ENCODE results near the gene ELMO3.

Gene ELMO3

DNA sequence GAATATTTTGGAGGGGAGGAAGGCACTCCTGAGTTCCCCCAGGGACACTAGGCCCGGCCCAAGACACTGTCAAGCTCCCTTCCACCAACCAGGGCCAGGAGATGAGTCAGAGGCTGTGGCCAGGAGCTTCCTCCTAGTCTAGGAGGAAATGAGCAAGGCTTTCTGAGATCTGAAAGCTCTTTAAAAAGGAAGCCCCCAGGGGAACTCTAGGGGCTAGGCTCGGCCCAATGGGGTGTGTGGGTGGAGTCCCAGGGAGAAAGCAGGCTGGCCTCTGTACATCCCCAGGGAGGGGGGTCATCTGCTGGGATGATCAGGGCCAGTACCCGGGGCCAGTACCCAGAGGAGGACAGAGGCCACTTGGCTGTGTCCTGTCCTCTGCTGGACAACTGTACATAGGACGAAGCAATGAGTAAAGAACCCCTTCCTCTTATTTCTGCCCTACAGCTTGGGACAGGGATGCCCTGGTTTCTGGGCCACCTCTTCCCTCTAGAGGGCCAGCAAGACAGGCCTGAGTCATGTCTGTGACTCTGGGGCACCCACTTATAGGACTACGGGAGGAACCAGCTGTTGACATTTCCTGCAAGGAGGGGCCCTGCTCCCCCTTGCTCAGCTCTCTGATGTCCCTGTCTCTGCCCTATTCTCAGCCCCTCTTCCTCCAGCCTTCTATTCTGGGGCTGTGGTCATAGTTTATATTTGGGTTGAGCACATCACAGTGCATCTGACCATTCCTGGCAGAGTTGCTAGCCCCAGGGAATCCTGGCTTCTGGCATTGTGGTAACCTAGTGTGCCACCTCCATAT is 45.7 kb downstream of the ELMO3 start:
- H3K4me3 ChIP-seq (replicated peaks; ENCODE audit: low read depth, low read length), result peak overlapping the region; percentile 7
- TF ChIP-seq, protein P1, sequence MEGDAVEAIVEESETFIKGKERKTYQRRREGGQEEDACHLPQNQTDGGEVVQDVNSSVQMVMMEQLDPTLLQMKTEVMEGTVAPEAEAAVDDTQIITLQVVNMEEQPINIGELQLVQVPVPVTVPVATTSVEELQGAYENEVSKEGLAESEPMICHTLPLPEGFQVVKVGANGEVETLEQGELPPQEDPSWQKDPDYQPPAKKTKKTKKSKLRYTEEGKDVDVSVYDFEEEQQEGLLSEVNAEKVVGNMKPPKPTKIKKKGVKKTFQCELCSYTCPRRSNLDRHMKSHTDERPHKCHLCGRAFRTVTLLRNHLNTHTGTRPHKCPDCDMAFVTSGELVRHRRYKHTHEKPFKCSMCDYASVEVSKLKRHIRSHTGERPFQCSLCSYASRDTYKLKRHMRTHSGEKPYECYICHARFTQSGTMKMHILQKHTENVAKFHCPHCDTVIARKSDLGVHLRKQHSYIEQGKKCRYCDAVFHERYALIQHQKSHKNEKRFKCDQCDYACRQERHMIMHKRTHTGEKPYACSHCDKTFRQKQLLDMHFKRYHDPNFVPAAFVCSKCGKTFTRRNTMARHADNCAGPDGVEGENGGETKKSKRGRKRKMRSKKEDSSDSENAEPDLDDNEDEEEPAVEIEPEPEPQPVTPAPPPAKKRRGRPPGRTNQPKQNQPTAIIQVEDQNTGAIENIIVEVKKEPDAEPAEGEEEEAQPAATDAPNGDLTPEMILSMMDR (IDR thresholded peaks at IDR 0.05; ENCODE audit: low read length, missing control alignments), result no peak
- DNase-seq (ENCODE audit: low read depth), result peak; percentile 85

DNA sequence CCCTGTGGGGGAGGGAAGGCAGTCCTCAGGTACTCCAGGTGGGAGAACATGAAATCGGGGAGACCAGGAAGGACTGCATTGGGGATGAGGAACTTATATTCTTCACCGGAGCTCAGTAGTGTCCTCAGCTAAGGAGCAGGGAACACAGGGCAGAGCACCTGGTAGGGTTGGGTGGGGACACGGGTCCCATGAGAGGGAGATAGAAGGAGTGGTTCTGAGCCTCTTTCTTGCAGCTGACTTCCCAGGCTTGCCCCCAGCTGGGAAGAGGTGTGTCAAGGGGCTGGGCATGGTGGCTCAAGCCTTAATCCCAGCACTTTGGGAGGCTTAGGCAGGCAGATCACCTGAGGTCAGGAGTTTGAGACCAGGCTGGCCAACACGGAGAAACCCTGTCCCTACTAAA is 46.3 kb downstream of the ELMO3 start:
- TF ChIP-seq, protein P1 (IDR thresholded peaks at IDR 0.05; ENCODE audit: low read length, missing control alignments), result no peak
- H3K4me3 ChIP-seq (replicated peaks; ENCODE audit: low read depth, low read length), result peak overlapping the region; percentile 80
- DNase-seq (ENCODE audit: low read depth), result no peak

DNA sequence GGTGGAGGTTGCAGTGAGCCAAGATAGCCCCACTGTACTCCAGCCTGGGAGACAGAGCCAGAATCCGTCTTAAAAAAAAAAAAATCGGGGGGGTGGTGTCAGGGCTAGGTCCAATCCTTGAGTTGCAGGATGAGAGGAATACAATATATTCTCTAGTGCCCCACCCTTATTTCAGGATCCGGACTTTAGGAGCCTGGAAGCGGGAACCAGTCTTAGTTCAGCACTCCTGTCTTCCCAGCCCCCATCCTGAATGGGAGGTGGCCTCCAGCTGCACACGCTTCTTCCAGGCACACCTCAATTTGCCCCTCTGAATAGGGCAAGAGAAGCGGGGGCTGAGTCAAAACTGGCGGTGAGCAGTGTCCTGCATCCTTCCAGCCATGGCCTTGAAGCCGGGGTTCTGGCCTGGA is 46.7 kb downstream of the ELMO3 start:
- no peak for DNase-seq (ENCODE audit: low read depth)
- H3K4me3 ChIP-seq (replicated peaks; ENCODE audit: low read depth, low read length), result peak overlapping the region; percentile 80
- TF ChIP-seq, protein P1 (IDR thresholded peaks at IDR 0.05; ENCODE audit: low read length, missing control alignments), result no peak

DNA sequence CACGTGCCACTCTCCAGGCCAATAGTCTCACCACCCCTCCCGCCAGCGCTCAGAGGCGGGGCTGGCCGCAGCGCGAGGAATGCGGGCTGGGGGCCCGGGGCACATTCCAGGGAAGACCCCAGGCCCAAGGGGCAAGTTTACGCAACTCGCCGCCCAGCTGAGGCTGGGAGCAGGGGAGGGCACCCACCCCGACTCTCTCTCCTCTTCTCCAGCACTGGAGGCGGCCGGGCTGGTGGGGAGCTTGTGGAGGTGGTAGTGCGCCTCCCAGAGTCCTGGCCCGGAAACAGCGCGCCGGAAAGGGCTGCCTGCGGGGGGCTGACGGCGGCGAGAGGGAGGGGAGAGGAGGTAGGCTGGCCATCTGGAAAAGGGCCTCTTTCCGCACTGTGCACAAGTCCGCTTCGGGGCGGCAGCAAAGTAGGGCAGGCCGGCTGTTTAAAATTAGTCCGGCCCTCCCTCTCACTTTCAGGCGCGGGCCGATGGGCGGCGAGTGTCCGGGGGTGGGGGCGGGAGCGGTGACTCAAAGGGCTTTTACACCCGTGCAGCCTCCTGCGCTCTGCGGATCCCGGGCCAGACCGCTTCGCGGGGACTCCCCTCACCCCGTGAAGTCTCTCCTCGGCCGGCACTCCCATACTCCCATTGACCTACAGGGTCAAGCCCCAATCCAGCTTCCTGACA is 47.3 kb downstream of the ELMO3 start:
- TF ChIP-seq, protein P1 (IDR thresholded peaks at IDR 0.05; ENCODE audit: low read length, missing control alignments), result peak; percentile 31
- peak; percentile 87 for DNase-seq (ENCODE audit: low read depth)
- H3K4me3 ChIP-seq (replicated peaks; ENCODE audit: low read depth, low read length), result peak overlapping the region; percentile 80

DNA sequence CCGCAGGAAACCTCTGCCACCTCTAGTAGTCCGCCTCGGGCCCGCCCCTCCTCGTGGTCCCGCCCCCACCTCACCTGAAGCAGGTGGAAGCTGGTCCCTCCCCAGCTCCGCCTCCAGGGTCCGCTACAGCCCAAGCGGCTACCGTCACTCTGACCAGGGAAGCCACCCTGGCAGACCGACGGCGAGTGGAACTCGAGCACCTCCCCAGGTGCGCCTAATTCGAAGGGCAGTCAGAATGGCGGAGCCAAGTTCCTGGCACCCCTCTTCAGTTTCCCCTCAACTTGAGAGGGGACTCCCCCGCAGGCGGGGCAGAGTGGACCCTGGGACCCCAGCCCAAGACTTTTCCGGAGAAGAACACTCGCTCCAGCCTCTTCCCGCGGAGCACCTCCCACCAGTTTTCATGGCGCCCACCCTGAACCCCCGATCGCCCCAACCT is 47.8 kb downstream of the ELMO3 start:
- TF ChIP-seq, protein P1 (IDR thresholded peaks at IDR 0.05; ENCODE audit: low read length, missing control alignments), result no peak
- peak overlapping the region; percentile 80 for H3K4me3 ChIP-seq (replicated peaks; ENCODE audit: low read depth, low read length)
- DNase-seq (ENCODE audit: low read depth), result no peak

DNA sequence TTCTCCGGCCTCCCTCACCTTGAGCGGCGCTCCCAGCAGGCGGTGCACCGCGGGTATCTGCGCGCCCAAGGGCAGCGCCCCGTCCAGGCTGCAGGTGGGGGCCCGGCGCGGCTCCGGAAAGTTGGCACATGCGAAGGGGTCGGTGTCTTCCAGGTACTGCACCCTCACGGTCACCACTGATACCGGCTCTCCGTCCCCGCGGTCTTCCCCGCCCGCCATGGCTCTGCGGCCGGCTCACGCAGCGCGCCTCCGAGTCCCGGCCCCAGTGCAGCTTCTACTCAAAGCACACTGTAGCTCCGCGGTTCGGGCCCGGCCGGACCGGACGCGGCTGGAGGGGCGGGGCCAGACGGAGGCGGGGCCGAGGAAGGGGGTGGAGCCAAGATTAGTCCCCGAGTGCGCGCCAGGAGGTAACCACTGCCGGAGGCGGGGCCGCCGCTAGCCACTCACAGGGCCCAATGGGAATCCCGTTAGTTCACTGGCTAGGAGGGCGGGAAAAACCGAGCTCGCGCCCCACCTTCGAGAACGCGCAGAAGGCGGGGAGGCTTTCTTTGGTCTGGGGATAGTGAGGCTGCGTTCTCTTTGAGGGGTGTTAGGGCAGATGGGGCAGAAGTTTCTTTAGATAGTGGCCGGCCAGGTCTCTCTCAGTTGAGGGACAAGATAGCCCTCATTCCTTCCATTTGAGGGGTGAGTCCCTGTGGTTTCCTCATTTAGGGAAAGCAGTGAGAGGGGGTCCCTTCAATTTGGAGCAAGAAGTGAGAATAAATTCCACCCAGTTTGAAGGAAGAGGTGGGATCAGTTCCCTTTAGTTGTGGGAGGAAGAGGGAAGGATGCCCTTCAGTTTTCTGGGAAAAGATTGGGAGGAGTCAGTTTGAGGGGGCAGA is 48.5 kb downstream of the ELMO3 start, which contains the start of gene FHOD1:
TSS of gene FHOD1 (minus strand) at position 290 of the 881 bp plus-strand sequence. CDS start at position 219, 71 bp downstream.
- H3K4me3 ChIP-seq (replicated peaks; ENCODE audit: low read depth, low read length), result peak within 1 kb of the TSS; percentile 80
- TF ChIP-seq, protein P1 (IDR thresholded peaks at IDR 0.05; ENCODE audit: low read length, missing control alignments), result no peak
- peak; percentile 94 for DNase-seq (ENCODE audit: low read depth)
